Testis (tissue), 3 donors: ENCODE data around the gene CRELD1. TPM values are rescaled to one million over a fixed set of nuclear protein-coding genes. Genes with fewer than 3 reads are reported as not detected.

Experiments
- DNase-seq: peaks from one replicate; pipeline ENCODE4 v3.0.0-alpha.2; 2019
- H3K27ac ChIP-seq, 2 donors: fragments of 200-600 bp; sonication (generic); one replicate each; pipeline ENCODE4 v1.5.1; 2019
- H3K27me3 ChIP-seq: fragments of 200-600 bp; sonication (generic); one replicate; pipeline ENCODE4 v1.5.1; 2019
- H3K36me3 ChIP-seq: fragments of 200-600 bp; sonication (generic); one replicate; pipeline ENCODE4 v1.5.1; 2017; ENCODE audit warnings: low read depth; ENCODE audit errors: missing control alignments
- H3K4me1 ChIP-seq: fragments of 200-600 bp; sonication (generic); one replicate; pipeline ENCODE4 v1.5.1; 2019
- H3K4me3 ChIP-seq, 2 donors: fragments of 200-600 bp; sonication (generic); one replicate each; pipeline ENCODE4 v1.5.1; 2017 to 2019
- H3K9me3 ChIP-seq: fragments of 200-600 bp; sonication (generic); one replicate; pipeline ENCODE4 v1.5.1; 2017
- POLR2A ChIP-seq: fragments of 450-650 bp; IDR thresholded peaks from one replicate; pipeline ENCODE4 v1.6.1; 2017; ENCODE audit warnings: antibody characterized with exemption, mild to moderate bottlenecking, moderate library complexity
- WGBS, 2 donors: methylation state at CpG; one replicate each; pipeline ENCODE4 v1.1.5; 2018; 5-methylcytosine and 5-hydroxymethylcytosine counted together
- intact Hi-C: fragments of 100-400 bp; cut with DNase I; formaldehyde crosslinking; loops from one replicate; pipeline ENCODE4 v1.15.1; 2023; ENCODE audit warnings: low total_unique reads
- polyA plus RNA-seq: library from polyadenylated mRNA; stranded (reverse); fragments of 350-450 nt; fragmentation: Illumina TruSeq; extraction: RNeasy Lipid Tissue Mini Kit (QIAGEN cat#74804); gene quantifications from one replicate; pipeline ENCODE4 v1.2.3, GENCODE V29; 2014; ENCODE audit warnings: low read depth, low replicate concordance; ENCODE audit not compliant: insufficient read depth
- total RNA-seq, 2 donors: library from RNA; depleted of rRNA; stranded (reverse); fragments of >200 nt; gene quantifications; one replicate each; pipeline ENCODE4 v1.2.3, GENCODE V29; 2016
- TF ChIP-seq, protein P1 (sequence below), 3 experiments: fragments of 450-650 bp in 2 of 3; fragments of 200-600 bp in 1 of 3; sonication (generic) in 1 of 3; IDR thresholded peaks; one replicate each; pipeline ENCODE4 v1.5.1; 2016 to 2019; ENCODE audit warnings: antibody characterized with exemption in 3 of 3, mild to moderate bottlenecking in 2 of 3, moderate library complexity in 1 of 3

CRELD1 gene
- total and polyA plus RNA-seq, 3 donors from 2014 or later = 34.9 to 65.7 (median 37.1) TPM

DNA sequence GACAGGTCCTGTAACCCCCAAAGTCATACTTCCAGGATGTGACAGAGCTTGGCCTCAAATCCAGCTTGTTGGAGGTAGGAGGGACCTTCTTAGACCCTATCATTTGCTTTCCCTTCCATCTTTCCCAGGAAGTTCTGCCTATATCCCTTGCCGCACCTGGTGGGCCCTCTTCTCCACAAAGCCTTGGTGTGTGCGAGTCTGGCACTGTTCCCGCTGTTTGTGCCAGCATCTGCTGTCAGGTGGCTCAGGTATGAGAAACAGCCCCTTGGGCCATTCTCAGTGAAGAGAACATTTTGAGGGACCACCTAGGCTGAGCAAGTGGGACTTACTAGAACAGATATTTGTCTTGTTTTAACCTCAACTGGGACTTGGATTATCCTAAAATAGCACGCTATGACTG lies 29.7 kb upstream of the CRELD1 start:
- no peaks in the 10 kb centered on the region for H3K4me1 ChIP-seq
- intact Hi-C loops = no loop called here
- TF ChIP-seq, protein P1, sequence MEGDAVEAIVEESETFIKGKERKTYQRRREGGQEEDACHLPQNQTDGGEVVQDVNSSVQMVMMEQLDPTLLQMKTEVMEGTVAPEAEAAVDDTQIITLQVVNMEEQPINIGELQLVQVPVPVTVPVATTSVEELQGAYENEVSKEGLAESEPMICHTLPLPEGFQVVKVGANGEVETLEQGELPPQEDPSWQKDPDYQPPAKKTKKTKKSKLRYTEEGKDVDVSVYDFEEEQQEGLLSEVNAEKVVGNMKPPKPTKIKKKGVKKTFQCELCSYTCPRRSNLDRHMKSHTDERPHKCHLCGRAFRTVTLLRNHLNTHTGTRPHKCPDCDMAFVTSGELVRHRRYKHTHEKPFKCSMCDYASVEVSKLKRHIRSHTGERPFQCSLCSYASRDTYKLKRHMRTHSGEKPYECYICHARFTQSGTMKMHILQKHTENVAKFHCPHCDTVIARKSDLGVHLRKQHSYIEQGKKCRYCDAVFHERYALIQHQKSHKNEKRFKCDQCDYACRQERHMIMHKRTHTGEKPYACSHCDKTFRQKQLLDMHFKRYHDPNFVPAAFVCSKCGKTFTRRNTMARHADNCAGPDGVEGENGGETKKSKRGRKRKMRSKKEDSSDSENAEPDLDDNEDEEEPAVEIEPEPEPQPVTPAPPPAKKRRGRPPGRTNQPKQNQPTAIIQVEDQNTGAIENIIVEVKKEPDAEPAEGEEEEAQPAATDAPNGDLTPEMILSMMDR (IDR thresholded peaks at IDR 0.05) = no peak
- TF ChIP-seq POLR2A = no peak
- H3K27ac ChIP-seq = no peak overlapping the region
- H3K9me3 ChIP-seq = no peaks in the 10 kb centered on the region
- DNase-seq = no peak
- 94 to 95% methylated on average over 4 of the region's 4 CpGs for WGBS, 2 donors
- H3K4me3 ChIP-seq = no peak overlapping the region
- H3K36me3 ChIP-seq = no peaks in the 10 kb centered on the region
- no peaks in the 10 kb centered on the region for H3K27me3 ChIP-seq

DNA sequence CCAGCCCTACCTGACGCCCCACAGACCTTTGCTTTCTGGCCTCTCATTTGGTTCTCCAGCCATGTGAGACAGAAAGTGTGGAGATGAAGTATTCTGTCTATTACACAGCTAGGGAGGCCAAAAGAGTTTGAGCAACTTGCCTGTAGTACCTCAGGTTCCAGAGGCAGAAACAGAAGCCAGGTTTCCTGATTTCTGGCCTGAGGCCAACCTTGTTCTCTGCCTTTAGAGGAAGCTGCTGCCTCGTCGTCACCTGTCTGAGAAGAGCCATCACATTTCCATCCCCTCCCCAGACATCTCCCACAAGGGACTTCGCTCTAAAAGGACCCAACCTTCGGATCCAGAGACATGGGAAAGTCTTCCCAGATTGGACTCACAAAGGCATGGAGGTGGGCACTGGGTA lies 27.2 kb upstream of the CRELD1 start:
- TF ChIP-seq POLR2A = no peak
- TF ChIP-seq, protein P1 (IDR thresholded peaks at IDR 0.05) = no peak
- H3K9me3 ChIP-seq = no peaks in the 10 kb centered on the region
- 89 to 98% methylated on average over 1 to 5 of the region's 5 CpGs for WGBS, 2 donors
- no peaks in the 10 kb centered on the region for H3K36me3 ChIP-seq
- no peaks in the 10 kb centered on the region for H3K27me3 ChIP-seq
- DNase-seq = no peak
- H3K4me3 ChIP-seq = no peak overlapping the region
- intact Hi-C loops = no loop called here
- no peak overlapping the region for H3K27ac ChIP-seq
- H3K4me1 ChIP-seq = no peaks in the 10 kb centered on the region

DNA sequence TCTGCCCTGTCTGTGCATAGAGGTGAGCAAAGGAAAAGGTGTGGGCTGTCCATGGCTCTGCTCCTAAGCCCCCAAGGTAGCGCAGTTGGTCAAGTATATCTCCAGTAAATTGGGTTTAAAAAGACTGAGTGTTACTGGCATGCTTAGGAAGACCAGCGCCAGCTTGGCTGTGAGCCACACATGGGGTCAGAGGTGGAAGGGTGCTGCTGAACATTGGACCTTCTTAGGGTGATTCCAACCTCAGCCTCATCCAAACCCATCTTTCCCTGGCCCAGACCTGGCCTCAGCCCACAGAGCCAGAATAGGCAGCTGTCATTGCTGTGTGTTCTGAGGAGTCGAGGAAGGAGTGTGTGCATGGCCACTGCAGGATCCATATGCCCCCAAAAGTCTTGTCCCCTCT lies 25.3 kb upstream of the CRELD1 start:
- Histone ChIP-seq H3K9me3 (no peaks in the 10 kb centered on the region), H3K36me3 (no peaks in the 10 kb centered on the region), H3K27ac (no peak overlapping the region), H3K4me3 (no peak overlapping the region), H3K4me1 (no peaks in the 10 kb centered on the region), H3K27me3 (no peaks in the 10 kb centered on the region)
- 79 to 93% methylated on average over 3 of the region's 3 CpGs for WGBS, 2 donors
- no peak for DNase-seq
- TF ChIP-seq, protein P1 (IDR thresholded peaks at IDR 0.05) = no peak
- no peak for TF ChIP-seq POLR2A
- intact Hi-C loops = no loop called here

DNA sequence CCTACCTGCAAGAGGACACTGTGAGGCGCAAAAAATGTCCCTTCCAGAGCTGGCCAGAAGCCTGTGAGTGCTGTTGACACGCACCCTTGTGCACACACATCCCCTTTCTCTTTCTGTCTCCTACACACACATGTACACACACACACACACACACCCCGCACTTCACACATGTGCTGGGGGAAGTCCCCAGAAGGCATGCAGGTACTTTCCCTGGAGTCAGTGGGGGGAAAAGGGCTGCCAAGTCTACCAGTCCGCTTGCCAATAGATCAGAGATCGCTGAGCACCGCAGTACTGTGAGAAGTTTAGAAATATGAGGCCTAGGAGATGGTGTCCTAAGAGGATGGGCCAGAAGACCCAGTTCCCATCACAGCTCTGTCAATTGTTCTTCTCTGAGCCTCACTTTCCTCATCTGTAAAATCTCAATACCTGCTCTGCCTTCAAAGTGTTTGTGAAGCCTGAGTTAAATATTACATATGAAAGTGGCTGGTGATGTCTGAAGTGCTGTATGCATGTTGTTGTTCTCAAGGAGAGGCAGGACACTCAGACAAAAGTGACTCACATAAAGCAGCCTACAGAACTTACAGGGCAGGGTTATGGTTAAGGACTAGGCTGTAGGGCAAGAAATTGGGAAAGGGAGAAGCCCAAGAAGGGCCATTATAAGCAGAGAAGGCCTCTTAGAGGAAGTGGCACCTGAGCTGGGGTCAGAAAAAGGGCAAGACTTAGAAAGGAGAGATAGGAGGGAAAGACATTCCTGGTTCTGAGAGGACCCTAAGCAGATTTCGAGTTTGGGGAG lies 24.2 kb upstream of the CRELD1 start:
- intact Hi-C loops = no loop called here
- Histone ChIP-seq H3K4me3 (no peak overlapping the region), H3K27me3 (no peaks in the 10 kb centered on the region), H3K36me3 (no peaks in the 10 kb centered on the region), H3K4me1 (peaks cover under 1% of the 10 kb centered on the region), H3K9me3 (no peaks in the 10 kb centered on the region), H3K27ac (no peak overlapping the region)
- DNase-seq = no peak
- no peak for TF ChIP-seq POLR2A
- WGBS, 2 donors = 87 to 97% methylated on average over 7 of the region's 7 CpGs

DNA sequence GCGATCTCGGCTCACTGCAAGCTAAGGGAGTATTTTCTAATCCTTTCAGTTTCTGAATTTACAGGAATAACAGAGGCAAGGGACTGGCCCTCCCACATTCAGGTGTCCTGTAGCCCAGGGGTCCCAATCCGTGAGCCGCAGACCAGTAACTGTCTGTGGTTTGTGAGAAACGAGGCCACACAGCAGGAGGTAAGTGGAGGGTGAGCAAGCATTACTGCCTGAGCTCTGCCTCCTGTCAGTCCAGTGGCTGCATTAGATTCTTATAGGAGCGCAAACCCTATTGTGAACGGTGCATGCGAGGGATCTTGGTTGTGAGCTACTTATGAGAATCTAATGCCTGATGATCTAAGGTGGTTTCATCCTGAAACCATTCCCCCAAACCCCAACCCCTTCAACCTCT lies 21.8 kb upstream of the CRELD1 start:
- Histone ChIP-seq H3K36me3 (no peaks in the 10 kb centered on the region), H3K4me3 (no peak overlapping the region), H3K4me1 (peaks cover 17% of the 10 kb centered on the region), H3K9me3 (no peaks in the 10 kb centered on the region), H3K27ac (no peak overlapping the region), H3K27me3 (no peaks in the 10 kb centered on the region)
- TF ChIP-seq POLR2A = no peak
- TF ChIP-seq, protein P1 (IDR thresholded peaks at IDR 0.05) = no peak
- DNase-seq = no peak
- WGBS, 2 donors = 93 to 99% methylated on average over 5 to 8 of the region's 8 CpGs
- intact Hi-C loops = no loop called here
